Endothelial cell of umbilical vein (primary cell): Measurements from ENCODE around the gene UIMC1.

ENCODE experiments used
- EZH2 ChIP-seq: IDR thresholded peaks from 2 replicates; pipeline ENCODE4 v1.6.1; 2012; ENCODE audit warnings: borderline replicate concordance, low read depth, mild to moderate bottlenecking, moderate library complexity, low read length, inconsistent platforms; ENCODE audit not compliant: severe bottlenecking
- GATA2 ChIP-seq: IDR thresholded peaks from 2 replicates; pipeline ENCODE4 v1.7.0; 2011; ENCODE audit warnings: low read depth, mild to moderate bottlenecking, moderate library complexity, mixed read lengths, low read length; ENCODE audit not compliant: insufficient read length, insufficient read depth
- JUN ChIP-seq: IDR thresholded peaks from 2 replicates; pipeline ENCODE4 v1.6.1; 2011; ENCODE audit warnings: borderline replicate concordance, low read depth; ENCODE audit not compliant: insufficient read length, insufficient read depth
- MYC ChIP-seq: IDR thresholded peaks from one replicate; pipeline ENCODE4 v1.6.1; 2011; ENCODE audit warnings: mild to moderate bottlenecking, low read depth, low read length
- POLR2A ChIP-seq: IDR thresholded peaks from 2 replicates; pipeline ENCODE4 v1.6.1; 2012; ENCODE audit warnings: low read depth, mild to moderate bottlenecking, control low read depth, low read length
- POLR2AphosphoS5 ChIP-seq: IDR thresholded peaks from 2 replicates; pipeline ENCODE4 v1.6.1; 2012; ENCODE audit warnings: low read depth, mild to moderate bottlenecking, control low read depth, low read length, moderate library complexity; ENCODE audit not compliant: insufficient read depth
- TF ChIP-seq, protein P1 (sequence below), 2 donors: IDR thresholded peaks; 1 replicate in 1 of 2; 2 replicates in 1 of 2; pipeline ENCODE4 v1.5.1; 2011; ENCODE audit warnings: low read length in 2 of 2, mild to moderate bottlenecking in 2 of 2, moderate library complexity in 2 of 2, control low read depth in 1 of 2, inconsistent platforms in 1 of 2, low read depth in 1 of 2; ENCODE audit not compliant: insufficient read depth in 1 of 2; ENCODE audit errors: extremely low read depth in 1 of 2

DNA sequence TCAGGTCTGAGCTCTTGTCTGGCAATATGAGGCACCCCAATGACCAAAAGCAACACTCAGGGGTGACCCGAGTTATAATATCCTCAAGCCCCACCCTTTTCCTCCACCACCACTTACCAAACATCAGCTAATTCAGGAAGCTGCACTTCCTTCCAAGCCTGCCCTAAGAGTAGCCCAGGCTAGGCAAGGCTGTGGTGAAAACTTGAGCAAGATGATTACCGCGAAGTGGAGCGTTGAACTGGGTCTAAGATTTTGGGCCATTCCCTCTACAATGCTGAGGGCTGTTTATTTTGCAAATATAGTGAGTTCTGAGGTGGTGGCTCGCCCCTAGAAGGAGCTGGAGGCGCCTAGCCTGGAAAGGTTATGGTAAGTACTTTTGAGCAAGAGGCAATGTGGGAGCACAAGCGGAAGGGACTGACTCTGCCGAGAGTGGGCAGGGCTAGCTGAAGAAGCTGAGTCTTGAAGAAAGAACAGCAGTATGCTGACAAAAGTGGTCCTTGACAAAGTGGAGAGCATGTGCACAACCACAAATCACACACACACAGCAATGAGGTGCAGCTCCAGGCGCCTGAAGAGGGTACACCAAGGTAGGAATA lies 107.2 kb downstream of the UIMC1 start, which contains the start of gene HK3:
- TF ChIP-seq, protein P1, sequence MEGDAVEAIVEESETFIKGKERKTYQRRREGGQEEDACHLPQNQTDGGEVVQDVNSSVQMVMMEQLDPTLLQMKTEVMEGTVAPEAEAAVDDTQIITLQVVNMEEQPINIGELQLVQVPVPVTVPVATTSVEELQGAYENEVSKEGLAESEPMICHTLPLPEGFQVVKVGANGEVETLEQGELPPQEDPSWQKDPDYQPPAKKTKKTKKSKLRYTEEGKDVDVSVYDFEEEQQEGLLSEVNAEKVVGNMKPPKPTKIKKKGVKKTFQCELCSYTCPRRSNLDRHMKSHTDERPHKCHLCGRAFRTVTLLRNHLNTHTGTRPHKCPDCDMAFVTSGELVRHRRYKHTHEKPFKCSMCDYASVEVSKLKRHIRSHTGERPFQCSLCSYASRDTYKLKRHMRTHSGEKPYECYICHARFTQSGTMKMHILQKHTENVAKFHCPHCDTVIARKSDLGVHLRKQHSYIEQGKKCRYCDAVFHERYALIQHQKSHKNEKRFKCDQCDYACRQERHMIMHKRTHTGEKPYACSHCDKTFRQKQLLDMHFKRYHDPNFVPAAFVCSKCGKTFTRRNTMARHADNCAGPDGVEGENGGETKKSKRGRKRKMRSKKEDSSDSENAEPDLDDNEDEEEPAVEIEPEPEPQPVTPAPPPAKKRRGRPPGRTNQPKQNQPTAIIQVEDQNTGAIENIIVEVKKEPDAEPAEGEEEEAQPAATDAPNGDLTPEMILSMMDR (IDR thresholded peaks at IDR 0.05; ENCODE audit: extremely low read depth in 1 of 2, insufficient read depth in 1 of 2, low read depth in 1 of 2, low read length in 2 of 2), result no peak
- TF ChIP-seq GATA2 (no peak), POLR2AphosphoS5 (no peak), POLR2A (no peak), EZH2 (no peak), JUN (no peak), MYC (no peak)
